Cardiac muscle cell (in vitro differentiated cells and primary cell): ENCODE data around the gene AMPD2. TPM values are rescaled to one million over a fixed set of nuclear protein-coding genes. Genes with fewer than 3 reads are reported as not detected.
"Not testable (repeated sequence)": the region's sequence is repeated elsewhere in the genome, so short reads cannot be mapped to it uniquely, and the experiment has no call there.

Experiments
- DNase-seq, 2 donors: peaks; one replicate each; pipeline versions ENCODE4 v3.0.0 to v3.0.0-alpha.2; 2010 to 2017; ENCODE audit warnings: low read depth in 1 of 2, low spot score in 1 of 2
- H3K27ac ChIP-seq: fragments of 200-600 bp; sonication (generic); 2 replicates; pipeline ENCODE4 v1.5.1; 2016
- H3K27me3 ChIP-seq: fragments of 200-600 bp; sonication (generic); 2 replicates; pipeline ENCODE4 v1.6.0; 2016; ENCODE audit warnings: control low read depth
- H3K36me3 ChIP-seq: fragments of 200-600 bp; sonication (generic); 2 replicates; pipeline ENCODE4 v1.5.1; 2016; ENCODE audit warnings: control low read depth
- H3K4me1 ChIP-seq: fragments of 200-600 bp; sonication (generic); 2 replicates; pipeline ENCODE4 v1.8.1; 2017; ENCODE audit warnings: low read depth, mild to moderate bottlenecking, mixed run types
- H3K4me3 ChIP-seq: fragments of 200-600 bp; sonication (generic); 2 replicates; pipeline ENCODE4 v1.5.1; 2016; ENCODE audit warnings: mild to moderate bottlenecking
- H3K9me3 ChIP-seq: fragments of 200-600 bp; sonication (generic); 2 replicates; pipeline ENCODE4 v1.5.1; 2017; ENCODE audit warnings: low read depth, mild to moderate bottlenecking, control low read depth
- CTCF ChIP-seq: IDR thresholded peaks from 2 replicates; pipeline ENCODE4 v1.5.1; 2012; ENCODE audit warnings: low read depth, mild to moderate bottlenecking, low read length
- polyA plus RNA-seq: library from polyadenylated mRNA; unstranded; fragments of >200 nt; fragmentation: Nextera tagmentation; extraction: Ambion mirVana; gene quantifications from 2 replicates; pipeline ENCODE4 v1.2.1, GENCODE V29; 2016
- total RNA-seq: library from RNA; depleted of rRNA; stranded (reverse); fragments of >200 nt; gene quantifications from 2 replicates; pipeline ENCODE4 v1.2.3, GENCODE V29; 2016

AMPD2 gene
- total and polyA plus RNA-seq, 2 experiments from 2014 or later, result 47.9 to 116 TPM

DNA sequence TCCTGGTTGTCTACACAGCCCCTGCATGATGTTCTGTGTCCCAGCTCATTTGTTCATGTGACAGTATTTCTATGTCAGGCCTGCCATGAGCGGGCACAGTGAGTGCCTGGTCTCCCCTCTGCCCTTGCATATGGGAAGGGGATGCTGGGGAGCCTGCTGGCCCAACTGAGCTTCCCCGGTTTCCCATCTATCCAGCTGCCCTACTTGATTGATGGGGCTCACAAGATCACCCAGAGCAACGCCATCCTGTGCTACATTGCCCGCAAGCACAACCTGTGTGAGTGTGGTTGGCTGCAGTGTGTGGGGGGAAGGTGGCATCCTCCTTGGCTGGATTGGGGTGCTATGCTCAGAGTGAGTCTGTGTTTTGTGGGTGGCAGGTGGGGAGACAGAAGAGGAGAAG is 37.8 kb downstream of the AMPD2 start:
- no peak overlapping the region for H3K27ac ChIP-seq
- no peaks in the 10 kb centered on the region for H3K9me3 ChIP-seq
- peaks cover 5% of the 10 kb centered on the region for H3K36me3 ChIP-seq
- TF ChIP-seq CTCF, result no peak
- H3K4me1 ChIP-seq, result peaks cover 5% of the 10 kb centered on the region
- DNase-seq, result no peak
- no peak overlapping the region for H3K4me3 ChIP-seq
- peaks cover 3% of the 10 kb centered on the region for H3K27me3 ChIP-seq

DNA sequence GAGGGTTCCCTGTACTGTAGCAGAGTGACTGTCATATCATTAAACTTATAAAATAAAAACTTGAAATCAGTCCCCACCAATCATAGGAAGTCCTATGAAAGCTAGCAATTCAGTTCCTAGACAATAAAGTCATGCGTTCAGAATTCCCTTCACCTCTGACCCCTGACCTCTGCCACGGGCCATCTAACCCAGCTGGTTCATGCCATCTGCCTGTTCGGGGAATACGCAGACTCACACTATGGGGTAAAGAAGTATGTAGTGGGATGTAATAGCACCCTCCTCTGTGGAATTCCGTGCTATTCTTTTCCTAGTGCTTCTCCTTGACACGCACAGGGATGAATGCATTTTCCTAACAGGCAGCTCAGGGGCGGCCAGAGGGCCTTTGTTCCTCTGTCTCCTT is 38.3 kb downstream of the AMPD2 start:
- Histone ChIP-seq H3K4me3 (no peak overlapping the region), H3K27ac (no peak overlapping the region), H3K36me3 (peaks cover 5% of the 10 kb centered on the region), H3K4me1 (peaks cover 5% of the 10 kb centered on the region), H3K9me3 (no peaks in the 10 kb centered on the region), H3K27me3 (no peaks in the 10 kb centered on the region)
- TF ChIP-seq CTCF, result no peak
- no peak for DNase-seq

- DNase-seq, result no peak
- Histone ChIP-seq H3K9me3 (no peaks in the 10 kb centered on the region), H3K27ac (no peak overlapping the region), H3K27me3 (no peaks in the 10 kb centered on the region), H3K4me1 (peaks cover 5% of the 10 kb centered on the region), H3K4me3 (no peak overlapping the region), H3K36me3 (peaks cover 5% of the 10 kb centered on the region)
- TF ChIP-seq CTCF, result no peak
Measured at GRCh38 chr1:109658533-109659042, 39.0 kb downstream of the AMPD2 start.

GRCh38 chr1:109659145-109659544 is 39.5 kb downstream of the AMPD2 start:
- peaks cover 5% of the 10 kb centered on the region for H3K4me1 ChIP-seq
- peaks cover 5% of the 10 kb centered on the region for H3K36me3 ChIP-seq
- no peak for TF ChIP-seq CTCF
- no peaks in the 10 kb centered on the region for H3K9me3 ChIP-seq
- no peak for DNase-seq
- H3K27me3 ChIP-seq, result no peaks in the 10 kb centered on the region
- H3K4me3 ChIP-seq, result no peak overlapping the region
- no peak overlapping the region for H3K27ac ChIP-seq

DNA sequence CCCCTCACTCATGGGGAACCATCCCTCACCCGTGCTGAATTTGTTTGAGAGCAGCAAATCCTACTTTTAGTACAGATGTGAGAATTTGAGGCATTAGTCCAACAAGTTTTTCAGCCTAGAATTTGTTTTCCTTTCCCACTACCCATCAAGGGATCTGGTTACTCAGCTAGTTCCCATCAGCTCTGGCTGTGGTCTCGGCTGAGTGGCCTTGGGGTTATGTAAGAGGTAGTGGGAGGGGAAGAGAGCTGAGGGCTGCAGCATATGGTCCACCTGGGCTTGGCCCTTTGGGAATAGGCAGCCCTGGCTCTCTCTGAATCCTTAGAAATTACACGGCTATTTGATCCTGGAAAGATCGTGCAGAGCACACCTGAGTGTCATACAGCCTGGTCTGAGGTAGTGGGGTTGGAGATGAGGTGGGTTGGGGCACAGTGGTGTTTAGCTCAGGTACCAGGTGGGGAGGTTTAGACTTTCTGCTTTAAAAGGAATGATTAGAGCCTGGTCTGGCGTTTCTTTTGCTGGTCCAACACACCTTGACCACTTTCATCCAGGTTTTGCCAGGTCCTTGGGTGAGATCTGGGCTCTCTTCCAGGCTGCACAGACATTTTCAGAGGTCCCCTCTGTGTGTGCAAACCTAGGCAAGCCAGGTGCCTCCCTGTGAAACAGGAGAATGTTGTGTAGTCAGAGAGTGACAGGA is 40.5 kb downstream of the AMPD2 start:
- H3K4me3 ChIP-seq, result no peak overlapping the region
- no peaks in the 10 kb centered on the region for H3K9me3 ChIP-seq
- no peaks in the 10 kb centered on the region for H3K27me3 ChIP-seq
- no peak for TF ChIP-seq CTCF
- peaks cover 5% of the 10 kb centered on the region for H3K36me3 ChIP-seq
- H3K27ac ChIP-seq, result no peak overlapping the region
- H3K4me1 ChIP-seq, result peaks cover 1% of the 10 kb centered on the region
- no peak for DNase-seq

- H3K9me3 ChIP-seq, H3K36me3 ChIP-seq, H3K4me3 ChIP-seq, DNase-seq, H3K4me1 ChIP-seq, H3K27ac ChIP-seq, H3K27me3 ChIP-seq: not testable (repeated sequence)
Measured at GRCh38 chr1:109660691-109661026, 41.0 kb downstream of the AMPD2 start.
